ENCODE data around the gene MRPL47. TPM values are rescaled to one million over a fixed set of nuclear protein-coding genes. Genes with fewer than 3 reads are reported as not detected.

The MRPL47 gene
- total RNA-seq, 1 donor from 2014 or later: 38.6 TPM

- Mint-ChIP-seq H3K36me3 (ENCODE audit: low read depth) (peaks cover 8% of the 10 kb centered on the region), H3K4me3 (peak within 1 kb of the TSS; percentile 99), H3K9me3 (no peaks in the 10 kb centered on the region), H3K27ac (peak within 1 kb of the TSS; percentile 97), H3K27me3 (no peaks in the 10 kb centered on the region), H3K4me1 (peaks cover 24% of the 10 kb centered on the region)
- peak; percentile 94 for DNase-seq
- intact Hi-C loops (cut with micrococcal nuclease): loop anchor here (1.0 to 2.0 kb wide), 12 partner anchors 42 to 1350 kb away; partner anchors contain the start of genes FXR1, GNB4, MRPL47 and NDUFB5
- ChIA-PET CTCF (interaction anchor here (0.8 to 2.2 kb wide), 7 partner anchors 120 to 547 kb away, joined by 3 to 14 read pairs (median 3); no protein-coding TSS in a partner anchor), POLR2A (interaction anchor here (0.5 to 2.0 kb wide), 16 partner anchors 42 to 491 kb away, joined by 3 to 22 read pairs (median 4); partner anchors contain the start of genes GNB4, MFN1, MRPL47 and NDUFB5)
- TF ChIP-seq CTCF (IDR thresholded peaks at IDR 0.05): no peak
- peak; percentile 92 for ATAC-seq (ENCODE audit: low read depth)
Measured at GRCh38 chr3:179562591-179563270, 41.7 kb downstream of the MRPL47 start, which contains the start of gene ACTL6A. TSS of gene ACTL6A (plus strand) at chr3:179562926. CDS start at chr3:179563093, 167 bp downstream.

- no peaks in the 10 kb centered on the region for H3K9me3 Mint-ChIP-seq
- POLR2A ChIA-PET: interaction anchor here (1.0 kb wide), 1 partner anchor 127 kb away, joined by 9 read pairs; no protein-coding TSS in a partner anchor
- no peak overlapping the region for H3K4me3 Mint-ChIP-seq
- no peaks in the 10 kb centered on the region for H3K27me3 Mint-ChIP-seq
- intact Hi-C loops (cut with micrococcal nuclease): no loop called here
- CTCF ChIA-PET: interaction anchor here (0.6 to 1.4 kb wide), 4 partner anchors 99 to 239 kb away, joined by 3 to 6 read pairs (median 4); no protein-coding TSS in a partner anchor
- peaks cover 23% of the 10 kb centered on the region for H3K4me1 Mint-ChIP-seq
- ATAC-seq (ENCODE audit: low read depth) (no peak), DNase-seq (no peak)
- no peak overlapping the region for H3K27ac Mint-ChIP-seq
- peaks cover 8% of the 10 kb centered on the region for H3K36me3 Mint-ChIP-seq (ENCODE audit: low read depth)
- no peak for TF ChIP-seq CTCF (IDR thresholded peaks at IDR 0.05)
Measured at GRCh38 chr3:179560791-179561190, 43.6 kb downstream of the MRPL47 start.

- CTCF ChIA-PET: interaction anchor here (1.1 to 1.8 kb wide), 5 partner anchors 112 to 243 kb away, joined by 3 to 6 read pairs (median 5); no protein-coding TSS in a partner anchor
- DNase-seq (no peak), ATAC-seq (ENCODE audit: low read depth) (no peak)
- intact Hi-C loops (cut with micrococcal nuclease): loop anchor here (1.0 to 2.0 kb wide), 5 partner anchors 138 to 1122 kb away; no protein-coding TSS in a partner anchor
- TF ChIP-seq CTCF (IDR thresholded peaks at IDR 0.05): peak; percentile 25
- no peak overlapping the region for H3K27ac Mint-ChIP-seq
- no peaks in the 10 kb centered on the region for H3K9me3 Mint-ChIP-seq
- H3K4me3 Mint-ChIP-seq: no peak overlapping the region
- peaks cover 8% of the 10 kb centered on the region for H3K4me1 Mint-ChIP-seq
- no peaks in the 10 kb centered on the region for H3K27me3 Mint-ChIP-seq
- peaks cover 8% of the 10 kb centered on the region for H3K36me3 Mint-ChIP-seq (ENCODE audit: low read depth)
- POLR2A ChIA-PET: interaction anchor here (0.6 to 0.7 kb wide), 2 partner anchors 102 to 411 kb away, joined by 5 to 6 read pairs; no protein-coding TSS in a partner anchor
Measured at GRCh38 chr3:179558742-179559364, 45.6 kb downstream of the MRPL47 start.

GRCh38 chr3:179551349-179552105 lies 52.9 kb downstream of the MRPL47 start:
- Mint-ChIP-seq H3K4me3 (no peak overlapping the region), H3K4me1 (no peaks in the 10 kb centered on the region), H3K36me3 (ENCODE audit: low read depth) (no peaks in the 10 kb centered on the region), H3K27ac (no peak overlapping the region), H3K27me3 (peaks cover 3% of the 10 kb centered on the region), H3K9me3 (peaks cover 2% of the 10 kb centered on the region)
- ATAC-seq (ENCODE audit: low read depth) (no peak), DNase-seq (no peak)
- intact Hi-C loops (cut with micrococcal nuclease): no loop called here
- no peak for TF ChIP-seq CTCF (IDR thresholded peaks at IDR 0.05)
- ChIA-PET CTCF (interaction anchor here (0.7 kb wide), 1 partner anchor 414 kb away, joined by 4 read pairs; no protein-coding TSS in a partner anchor), POLR2A (interaction anchor here (0.6 kb wide), 1 partner anchor 47 kb away, joined by 10 read pairs; no protein-coding TSS in a partner anchor)
